HG03025 (cell line): ENCODE measurements around the gene MEI1.

Experiments
- ATAC-seq: cut with Tn5 transposase; IDR thresholded peaks from one replicate; pipeline ENCODE4 v1.9.1; 2021; ENCODE audit warnings: mild to moderate bottlenecking, moderate library complexity; ENCODE audit not compliant: unreplicated experiment, low FRiP score

The MEI1 gene

DNA sequence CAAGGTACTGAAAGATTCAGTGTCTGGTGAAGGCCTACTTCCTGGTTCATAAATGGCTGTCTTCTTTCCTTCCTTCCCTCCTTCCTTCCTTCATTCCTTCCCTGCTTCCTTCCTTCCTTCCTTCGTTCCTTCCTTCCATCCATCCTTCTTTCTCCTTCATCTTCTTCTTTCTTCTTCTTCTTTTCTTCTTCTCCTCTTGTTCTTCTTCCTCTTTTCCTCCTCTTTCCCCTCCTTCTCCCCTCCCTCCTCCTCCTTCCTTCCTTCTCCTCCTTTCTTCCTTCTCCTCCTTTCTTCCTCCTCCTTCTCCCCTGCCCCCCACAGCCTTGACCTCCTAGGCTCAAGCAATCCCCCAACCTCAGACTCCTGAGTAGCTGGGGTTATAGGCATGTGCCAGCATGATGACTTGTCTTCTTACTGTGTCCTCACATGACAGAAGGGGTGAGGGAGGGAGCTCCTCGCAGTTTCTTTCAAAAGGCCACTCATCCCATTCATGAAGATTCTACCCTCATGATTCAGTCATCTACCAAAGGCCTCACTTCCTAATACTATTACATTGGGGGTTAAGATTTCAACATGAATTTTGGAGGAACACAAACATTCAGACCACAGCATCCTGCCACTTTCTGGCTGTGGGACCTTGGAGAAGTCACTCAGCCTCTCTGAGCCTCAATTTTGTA lies 78.6 kb downstream of the MEI1 start:
- ATAC-seq, result no peak

DNA sequence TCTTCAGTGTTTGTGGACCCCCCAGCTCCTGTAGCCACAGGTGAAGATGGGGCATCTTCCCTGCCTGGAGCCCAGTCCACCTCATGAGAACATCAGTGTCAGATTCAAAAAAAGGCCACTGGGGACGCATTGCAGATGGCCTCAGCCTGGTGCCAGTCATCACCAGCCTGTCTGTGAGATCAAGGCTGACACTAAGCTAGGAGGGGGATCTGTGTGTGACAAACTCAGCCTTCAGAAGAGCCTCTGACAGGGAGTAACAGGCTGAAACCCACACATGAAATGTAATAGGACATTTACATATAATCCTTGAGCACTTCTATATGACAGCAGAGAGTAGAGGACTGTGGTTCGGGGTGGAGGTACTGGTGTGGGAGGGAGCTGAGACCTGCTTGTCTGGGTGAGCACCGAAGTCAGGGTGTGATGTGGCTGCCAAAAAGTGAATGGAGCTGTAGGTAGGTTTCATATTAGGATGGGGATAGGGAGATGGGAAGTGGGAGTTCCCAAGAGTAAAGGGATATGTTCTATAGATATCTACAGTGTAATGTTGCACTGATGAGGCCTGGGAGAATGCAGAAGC lies 80.7 kb downstream of the MEI1 start:
- ATAC-seq, result no peak

DNA sequence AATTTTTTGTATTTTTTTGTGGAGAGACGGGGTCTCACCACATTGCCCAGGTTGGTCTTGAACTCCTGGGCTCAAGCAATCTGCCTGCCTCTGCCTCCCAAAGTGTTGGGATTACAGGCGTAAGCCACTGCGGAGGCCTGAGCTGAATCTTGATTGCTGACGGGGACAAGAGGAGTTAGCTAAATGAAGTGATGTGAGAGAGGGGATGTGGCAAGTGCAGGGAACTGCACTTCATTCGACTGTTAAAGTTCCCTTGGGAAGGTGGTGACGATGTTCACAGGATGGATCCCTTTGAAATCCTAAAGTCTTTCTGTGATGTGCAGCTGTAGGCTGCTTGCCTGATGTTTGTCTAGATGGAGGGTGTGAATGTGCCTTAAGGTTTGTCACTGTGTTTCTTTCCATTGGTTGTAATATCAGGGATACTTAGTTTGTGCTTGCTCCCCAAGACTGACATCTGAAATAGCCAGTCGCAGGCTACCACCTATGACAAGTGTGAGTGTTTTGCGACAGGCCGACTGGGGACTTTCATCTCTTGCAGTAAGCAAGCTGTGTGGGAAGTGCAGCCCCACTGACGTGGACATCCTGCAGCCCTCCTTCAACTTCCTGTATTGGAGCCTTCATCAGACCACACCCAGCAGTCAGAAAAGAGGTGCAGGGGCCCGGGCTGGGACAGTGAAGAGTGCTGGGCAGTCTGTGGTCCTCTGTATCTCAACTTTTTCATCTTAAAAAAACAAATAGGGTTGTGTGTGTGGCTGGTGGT lies 81.6 kb downstream of the MEI1 start:
- ATAC-seq, result peak; percentile 75

DNA sequence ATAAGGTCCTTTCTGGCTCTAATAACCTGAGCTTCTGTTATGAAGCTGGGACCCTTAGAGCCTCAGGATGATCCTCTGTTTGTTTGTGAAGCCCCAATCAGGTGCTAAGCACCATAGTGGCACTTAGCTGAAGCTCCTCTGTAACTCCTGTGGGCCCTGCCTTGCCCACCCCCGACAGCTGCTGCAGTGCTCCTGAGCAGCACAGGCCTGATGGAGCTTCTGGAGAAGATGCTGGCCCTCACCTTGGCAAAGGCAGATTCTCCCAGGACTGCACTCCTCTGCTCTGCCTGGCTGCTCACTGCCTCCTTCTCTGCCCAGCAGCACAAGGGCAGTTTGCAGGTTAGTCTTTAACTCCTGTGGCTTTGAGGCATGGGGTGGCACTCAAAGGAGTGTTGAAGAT lies 82.2 kb downstream of the MEI1 start:
- no peak for ATAC-seq

DNA sequence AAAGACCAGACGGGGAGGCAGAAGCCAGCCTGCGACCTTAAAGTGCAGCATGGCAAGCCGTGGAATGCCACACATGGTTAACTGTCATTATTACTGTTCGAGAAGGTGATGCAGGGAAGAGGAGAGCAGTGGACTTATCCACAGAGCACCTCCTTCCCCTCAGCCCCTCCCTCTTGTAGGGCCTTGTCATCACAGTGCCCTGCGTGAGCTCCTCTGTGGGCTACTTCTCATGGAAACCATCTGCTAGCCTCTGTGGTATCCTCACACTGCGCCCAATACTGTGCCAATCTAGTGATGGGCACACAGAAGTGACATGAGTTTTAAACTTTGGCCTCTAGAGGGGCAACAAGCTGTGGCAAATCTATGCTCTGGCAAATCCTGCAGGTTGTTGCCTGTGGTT lies 83.0 kb downstream of the MEI1 start:
- no peak for ATAC-seq

DNA sequence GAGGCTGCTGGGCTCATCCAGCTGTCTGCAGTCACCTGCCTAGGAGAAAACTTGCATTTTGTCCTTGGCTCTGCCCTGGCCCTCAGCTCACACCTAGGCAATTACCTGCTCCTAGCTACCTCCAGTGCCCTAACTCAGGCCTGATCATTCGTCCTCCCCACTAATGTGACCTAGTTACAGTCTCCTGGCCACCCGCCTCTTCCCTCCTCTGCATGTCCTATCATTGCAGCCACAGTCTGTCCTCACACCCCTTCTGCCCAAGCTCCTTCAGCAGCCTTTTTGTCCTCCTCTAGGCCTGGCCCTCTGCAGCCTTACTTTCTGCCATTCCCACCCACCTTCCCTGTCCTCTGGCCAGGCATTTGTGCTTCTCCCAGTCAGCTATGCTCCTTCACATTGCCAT lies 83.4 kb downstream of the MEI1 start:
- no peak for ATAC-seq

DNA sequence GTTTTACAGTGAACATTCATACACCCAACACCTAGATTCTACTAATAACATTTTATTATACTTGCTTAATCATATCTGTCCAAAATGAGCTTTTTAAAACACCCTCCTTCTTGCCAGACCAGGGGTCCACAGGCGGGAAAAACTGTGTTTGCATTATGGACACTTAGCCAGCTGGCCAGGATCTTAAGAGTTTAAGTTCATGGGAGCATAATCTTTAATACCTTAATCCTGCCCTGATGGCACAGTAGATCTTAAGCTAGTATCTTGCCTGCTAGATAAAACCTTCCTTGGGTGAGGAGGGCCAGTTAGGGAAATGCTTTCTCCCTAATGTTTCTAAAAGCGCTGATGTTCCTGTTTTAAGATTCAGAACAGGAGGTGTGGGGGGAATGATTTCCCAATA lies 88.0 kb downstream of the MEI1 start:
- no peak for ATAC-seq

DNA sequence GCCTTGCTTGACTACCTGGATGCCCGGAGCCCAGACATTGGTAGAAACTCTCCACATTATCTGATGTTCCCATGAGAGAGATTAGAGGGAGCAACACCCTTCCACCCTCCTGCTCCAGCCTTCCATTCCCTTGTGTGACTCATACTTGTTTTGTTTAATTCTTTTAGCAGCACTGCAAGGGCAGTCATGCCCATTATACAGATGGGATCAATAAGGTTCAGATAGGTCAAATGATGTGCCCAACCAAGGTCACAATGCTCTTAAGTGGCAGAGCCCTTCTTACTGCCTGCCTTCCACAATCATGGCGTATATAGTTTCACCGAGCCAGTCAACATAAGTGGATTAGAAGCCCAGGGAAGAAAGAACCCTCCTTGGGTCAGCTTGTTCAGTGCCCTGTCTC lies 94.6 kb downstream of the MEI1 start:
- ATAC-seq, result no peak

DNA sequence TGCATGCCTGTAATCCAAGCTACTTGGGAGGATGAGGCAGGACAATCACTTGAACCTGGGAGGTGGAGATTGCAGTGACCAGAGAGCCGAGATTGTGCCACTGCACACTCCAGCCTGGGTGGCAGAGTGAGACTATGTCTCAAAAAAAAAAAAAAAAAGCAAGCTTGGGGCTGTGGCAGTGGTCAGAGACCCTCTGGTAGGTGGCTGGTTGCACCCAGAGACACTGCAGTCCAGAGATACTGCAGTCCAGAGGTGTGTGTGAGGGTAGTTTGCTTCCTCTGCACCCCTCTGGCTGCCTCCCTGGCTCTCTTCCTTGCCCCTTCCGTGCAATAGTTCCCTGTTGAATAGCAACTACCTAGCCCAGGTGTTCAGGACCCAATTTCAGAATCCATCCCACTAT lies 99.4 kb downstream of the MEI1 start:
- ATAC-seq, result no peak

DNA sequence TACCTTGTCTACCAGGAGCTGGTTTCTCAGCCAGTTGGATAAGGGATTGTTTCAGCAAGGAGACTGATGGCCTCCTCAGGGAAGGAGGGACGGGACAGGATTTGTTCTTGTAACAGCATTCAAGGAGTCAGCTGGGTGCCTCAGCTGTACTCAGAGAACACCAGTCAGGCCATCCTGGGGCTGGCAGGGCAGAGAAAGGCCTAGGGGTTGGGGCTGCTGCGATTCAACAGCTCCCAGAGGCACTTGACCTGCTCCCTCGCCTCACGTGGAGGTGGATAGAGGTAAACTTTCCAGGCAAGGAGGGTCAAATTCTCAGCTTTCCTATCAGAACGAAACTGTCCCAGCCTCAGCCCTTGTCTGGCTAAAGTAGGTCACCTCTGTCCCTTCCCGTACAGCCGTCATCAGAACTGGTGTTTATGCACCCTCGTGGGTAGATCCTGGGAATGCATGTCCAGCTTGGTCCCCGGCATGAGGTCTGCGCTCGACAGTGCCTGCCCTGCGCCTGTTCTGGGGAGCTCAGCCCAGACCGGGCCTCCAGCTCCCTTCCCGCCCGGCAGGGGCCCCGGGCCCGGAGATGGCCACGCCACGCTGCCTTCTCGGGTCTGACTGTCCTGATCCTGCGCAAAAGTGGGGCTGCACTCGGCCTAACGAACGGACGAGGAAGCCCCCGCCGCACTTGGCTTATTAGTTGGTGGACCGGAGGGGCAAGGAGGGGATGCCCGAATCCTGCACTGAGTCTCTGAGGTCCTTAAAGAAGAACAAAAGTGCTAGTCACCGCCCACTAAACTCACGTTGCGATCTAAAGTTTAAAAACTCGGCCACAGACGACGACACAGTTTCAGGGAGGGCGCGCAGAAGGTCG lies 100.4 kb downstream of the MEI1 start:
- peak; percentile 32 for ATAC-seq

DNA sequence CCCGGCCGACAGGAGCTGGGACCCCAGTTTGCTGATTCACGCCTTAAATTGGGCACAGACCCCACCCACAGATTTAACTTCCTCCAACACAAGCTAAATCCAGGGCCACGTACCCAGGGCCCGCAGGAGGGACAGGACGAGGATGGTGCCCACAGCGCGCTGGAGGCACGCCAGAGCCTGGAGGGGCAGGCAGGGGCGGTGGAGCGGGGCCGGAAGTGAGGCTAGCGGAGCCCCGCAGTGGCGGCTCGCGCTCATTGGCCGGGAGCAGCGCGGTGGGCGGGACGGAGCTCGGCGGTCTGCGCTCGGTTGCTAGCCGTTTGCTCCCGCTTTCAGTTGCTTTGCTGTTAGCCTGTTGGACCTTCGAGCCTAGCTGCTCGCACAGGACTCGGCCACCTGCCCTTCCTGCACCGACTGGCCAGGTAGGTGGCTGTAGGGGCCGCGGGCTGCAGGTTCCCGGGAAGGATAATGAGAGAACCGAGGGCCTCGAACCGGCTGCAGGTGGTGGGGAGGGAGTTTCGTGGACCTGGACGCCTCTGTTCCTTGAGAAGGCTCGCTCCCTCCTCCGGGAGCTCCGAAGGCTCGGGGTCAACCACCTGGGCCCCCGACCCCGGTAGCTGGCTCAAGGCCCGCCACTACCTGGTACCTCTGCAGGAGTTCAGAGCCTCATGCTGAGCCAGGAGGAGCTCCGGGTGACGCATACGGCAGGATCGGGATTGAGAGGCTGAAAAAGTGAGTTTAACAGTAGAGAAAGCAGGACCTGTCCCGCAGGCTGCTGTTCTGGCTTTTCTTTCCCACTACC lies 101.2 kb downstream of the MEI1 start, which contains the start of gene CCDC134:
CCDC134 (plus strand) TSS at position 332 of the 799 bp plus-strand sequence. CDS start 8,212 bp downstream, outside the sequence.
- peak; percentile 76 for ATAC-seq

DNA sequence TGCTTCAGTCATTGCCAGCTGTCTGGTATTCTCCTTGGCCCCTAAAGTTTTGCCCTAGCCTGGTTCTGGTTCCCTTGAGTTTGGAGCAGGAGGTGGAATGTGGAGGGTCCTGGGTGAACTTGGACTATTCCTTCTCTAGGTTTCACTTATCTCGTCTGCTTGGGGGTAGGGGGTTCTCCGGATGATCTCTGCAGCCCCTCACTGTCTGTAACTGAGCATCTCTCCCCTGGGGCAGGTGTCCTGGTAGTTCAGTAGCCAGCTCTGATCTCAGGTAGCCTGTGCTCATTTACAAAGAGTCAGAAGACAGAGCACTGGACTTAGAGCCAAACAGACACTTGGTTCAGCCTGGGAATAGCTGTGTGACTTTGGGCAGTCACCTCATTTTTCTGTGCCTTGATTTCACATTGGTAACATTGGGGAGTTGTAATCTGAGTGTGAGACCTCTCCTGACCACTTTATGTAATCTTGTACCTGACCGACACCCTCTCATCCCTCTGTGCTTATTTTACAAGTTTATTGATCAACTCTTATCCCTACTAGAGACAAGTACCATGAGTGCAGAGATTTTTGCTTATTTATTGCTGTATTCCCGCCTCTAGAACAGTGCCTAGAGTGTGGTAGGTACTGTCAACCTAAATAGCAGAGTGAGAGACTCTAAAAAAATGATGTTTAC lies 102.0 kb downstream of the MEI1 start:
- ATAC-seq, result no peak

DNA sequence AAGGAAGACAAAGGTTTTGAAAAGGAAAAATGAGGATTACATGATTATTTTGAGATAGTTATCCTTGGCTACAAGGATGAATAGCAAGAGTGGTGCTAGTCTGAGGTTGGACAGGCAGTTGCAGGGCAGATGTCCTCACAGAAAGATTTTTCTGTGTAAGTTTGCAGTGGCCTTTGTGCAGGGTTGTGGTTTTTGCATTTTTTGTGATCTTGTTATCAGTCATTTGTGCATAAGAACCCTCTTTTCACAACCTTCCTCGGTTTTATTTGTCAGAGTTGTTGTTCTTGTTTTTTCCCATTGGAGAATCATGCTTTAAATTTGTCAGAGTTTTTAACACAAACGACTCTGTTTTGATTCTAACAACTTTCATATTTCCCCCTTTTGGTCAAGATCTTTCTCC lies 102.6 kb downstream of the MEI1 start:
- ATAC-seq, result no peak

DNA sequence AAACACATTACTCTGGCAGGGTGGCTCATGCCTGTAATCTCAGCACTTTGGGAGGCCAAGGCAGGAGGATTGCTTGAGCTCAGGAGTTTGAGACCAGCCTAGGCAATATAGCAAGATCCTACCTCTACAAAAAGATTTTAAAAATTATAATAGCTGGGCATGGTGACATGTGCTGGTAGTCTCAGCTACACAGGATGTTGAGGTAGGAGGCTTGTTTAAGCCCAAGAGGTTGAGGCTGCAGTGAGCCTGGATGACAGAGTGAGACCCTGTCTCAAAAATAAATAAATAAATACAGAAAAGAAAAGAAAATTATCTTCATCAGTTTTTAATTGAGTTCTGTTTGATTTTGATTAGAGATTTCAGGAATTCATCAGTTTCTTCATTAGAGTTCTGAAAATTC lies 106.3 kb downstream of the MEI1 start:
- no peak for ATAC-seq

DNA sequence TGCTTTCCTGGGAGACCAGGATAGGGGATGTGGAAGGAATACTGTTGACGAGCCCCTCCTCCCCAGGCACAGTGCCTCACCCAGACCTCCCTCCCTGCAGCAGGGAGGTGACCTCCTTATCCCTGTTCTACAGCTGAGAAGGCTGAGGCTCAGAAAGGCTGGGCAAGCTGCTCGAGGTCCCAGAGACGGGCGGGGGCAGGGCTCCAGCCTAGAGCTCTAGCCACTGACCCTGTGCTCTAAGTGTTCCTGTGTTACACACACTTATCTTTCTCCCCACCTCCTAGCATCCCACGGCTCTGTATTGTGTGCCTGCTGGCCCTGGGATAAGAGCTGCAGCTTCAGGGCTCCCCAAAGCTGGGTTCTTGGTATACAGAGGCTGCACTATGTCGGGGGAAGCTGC lies 109.1 kb downstream of the MEI1 start:
- no peak for ATAC-seq

DNA sequence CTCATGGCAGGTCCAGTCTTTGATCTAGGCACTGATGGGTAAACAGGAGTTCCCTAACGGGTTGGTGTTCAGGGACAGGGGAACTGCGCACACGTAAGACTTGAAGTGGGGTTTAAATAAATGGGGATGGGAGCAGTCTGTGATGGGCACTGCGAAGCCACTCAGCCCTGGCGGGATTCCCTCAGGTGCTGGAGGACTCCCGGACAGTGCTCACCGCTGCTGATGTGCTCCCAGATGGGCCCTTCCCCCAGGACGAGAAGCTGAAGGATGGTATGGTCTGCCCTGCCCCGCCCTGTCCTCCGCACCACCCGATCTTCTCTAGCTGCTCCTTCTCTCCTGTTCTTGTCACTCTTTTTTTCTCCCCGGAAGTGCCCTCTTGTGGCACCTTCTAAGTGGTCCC lies 110.7 kb downstream of the MEI1 start:
- no peak for ATAC-seq

DNA sequence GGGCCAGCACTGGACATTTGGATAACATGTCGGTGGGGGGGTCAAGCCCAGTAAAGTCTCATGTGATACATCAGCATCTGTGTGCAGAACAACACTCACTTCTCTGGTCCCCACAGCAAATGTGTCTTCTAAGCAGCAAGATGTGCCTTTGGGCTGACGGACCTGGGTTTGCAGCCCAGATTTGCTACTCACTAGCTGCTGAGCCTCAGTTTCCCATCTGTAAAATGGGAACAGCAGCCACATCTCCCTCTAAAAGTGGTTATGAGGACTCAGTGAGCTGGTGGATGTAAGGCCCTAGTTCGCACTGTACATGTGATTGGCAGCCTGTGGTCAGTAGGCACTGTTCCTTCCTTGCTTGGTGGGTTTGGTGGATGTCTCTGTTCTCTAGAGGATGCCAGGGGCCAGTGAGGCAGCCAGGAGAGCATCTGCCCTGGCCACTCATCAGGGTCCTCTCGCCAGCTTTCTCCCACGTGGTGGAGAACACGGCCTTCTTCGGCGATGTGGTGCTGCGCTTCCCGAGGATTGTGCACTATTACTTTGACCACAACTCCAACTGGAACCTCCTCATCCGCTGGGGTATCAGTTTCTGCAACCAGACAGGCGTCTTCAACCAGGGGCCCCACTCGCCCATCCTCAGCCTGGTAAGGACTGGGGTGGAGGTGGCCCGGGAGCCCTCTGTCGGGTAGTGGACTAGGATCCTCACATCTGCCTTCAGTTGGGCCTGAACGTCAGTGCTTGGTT lies 113.7 kb downstream of the MEI1 start:
- no peak for ATAC-seq

DNA sequence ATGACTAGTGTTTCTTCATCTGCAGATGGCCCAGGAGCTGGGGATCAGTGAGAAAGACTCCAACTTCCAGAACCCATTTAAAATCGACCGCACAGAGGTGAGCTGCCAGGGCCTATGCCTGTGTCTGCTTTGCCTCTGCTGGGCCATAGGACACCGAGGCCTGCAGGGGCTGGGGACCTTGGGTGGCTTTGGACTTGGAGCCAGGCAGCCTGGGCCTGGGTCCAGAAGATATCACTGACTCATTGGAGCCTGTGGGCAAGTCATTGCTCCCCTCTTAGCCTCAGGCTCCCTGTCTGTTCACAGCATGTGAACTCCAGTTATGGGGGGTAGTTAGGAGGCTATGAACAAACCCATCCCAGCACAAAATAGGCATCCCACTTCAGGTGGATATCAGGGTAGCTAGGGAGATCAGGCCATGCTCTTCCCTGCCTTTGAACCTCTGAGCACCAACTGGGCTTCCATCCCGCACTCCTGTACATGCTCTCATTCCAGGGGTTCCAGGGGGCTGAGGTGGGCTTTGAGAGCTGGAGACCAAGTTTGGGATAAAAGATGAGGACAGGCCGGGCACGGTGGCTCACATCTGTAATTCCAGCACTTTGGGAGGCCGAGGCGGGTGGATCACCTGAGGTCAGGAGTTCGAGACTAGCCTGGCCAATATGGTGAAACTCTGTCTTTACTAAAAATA lies 114.6 kb downstream of the MEI1 start:
- ATAC-seq, result no peak
